22Rv1 (cell line): ENCODE data around the gene EVI5L.

ENCODE experiments used
- ZFX ChIP-seq: fragments of 450-650 bp; IDR thresholded peaks from 2 replicates; pipeline ENCODE4 v1.6.1; 2017; ENCODE audit warnings: antibody characterized with exemption, borderline replicate concordance
- TF ChIP-seq, protein P1 (sequence below): fragments of 450-650 bp; IDR thresholded peaks from 2 replicates; pipeline ENCODE4 v1.5.1; 2017; ENCODE audit warnings: mild to moderate bottlenecking

DNA sequence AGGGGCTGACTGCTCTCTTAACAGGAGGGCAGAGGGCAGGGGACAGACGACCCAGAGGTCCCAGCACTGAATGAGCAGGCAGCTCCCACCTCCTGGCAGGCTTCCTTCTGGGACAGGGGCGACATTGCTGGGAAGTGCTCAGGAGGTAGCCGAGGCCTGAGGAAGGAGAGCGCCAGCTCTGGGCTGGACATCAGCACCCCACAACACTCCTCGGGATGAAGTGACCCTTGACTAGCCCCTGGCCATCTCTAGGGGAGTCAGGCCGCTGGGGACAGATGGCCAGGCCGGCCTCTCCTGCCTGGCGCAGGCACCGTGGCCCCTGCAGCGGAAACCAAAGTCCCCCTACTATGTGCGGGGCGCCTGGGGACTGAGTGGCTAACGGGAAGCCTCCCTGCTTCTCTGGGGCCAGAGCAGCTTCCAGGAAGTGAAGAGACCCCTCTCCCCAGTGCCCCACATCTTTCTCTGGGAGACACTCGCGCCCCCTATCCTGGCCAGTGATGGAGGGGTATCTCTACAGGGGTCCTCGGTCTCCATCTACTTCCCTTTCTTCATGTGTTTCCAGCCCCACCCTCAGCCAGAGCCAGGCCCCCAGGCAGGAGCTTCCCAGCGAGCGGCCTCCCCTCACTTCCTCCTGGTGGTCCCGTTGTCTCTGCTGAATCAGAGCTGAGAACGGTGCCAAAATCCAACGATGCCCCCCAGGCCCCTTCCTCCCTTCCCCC lies 34.1 kb downstream of the EVI5L start:
- TF ChIP-seq, protein P1, sequence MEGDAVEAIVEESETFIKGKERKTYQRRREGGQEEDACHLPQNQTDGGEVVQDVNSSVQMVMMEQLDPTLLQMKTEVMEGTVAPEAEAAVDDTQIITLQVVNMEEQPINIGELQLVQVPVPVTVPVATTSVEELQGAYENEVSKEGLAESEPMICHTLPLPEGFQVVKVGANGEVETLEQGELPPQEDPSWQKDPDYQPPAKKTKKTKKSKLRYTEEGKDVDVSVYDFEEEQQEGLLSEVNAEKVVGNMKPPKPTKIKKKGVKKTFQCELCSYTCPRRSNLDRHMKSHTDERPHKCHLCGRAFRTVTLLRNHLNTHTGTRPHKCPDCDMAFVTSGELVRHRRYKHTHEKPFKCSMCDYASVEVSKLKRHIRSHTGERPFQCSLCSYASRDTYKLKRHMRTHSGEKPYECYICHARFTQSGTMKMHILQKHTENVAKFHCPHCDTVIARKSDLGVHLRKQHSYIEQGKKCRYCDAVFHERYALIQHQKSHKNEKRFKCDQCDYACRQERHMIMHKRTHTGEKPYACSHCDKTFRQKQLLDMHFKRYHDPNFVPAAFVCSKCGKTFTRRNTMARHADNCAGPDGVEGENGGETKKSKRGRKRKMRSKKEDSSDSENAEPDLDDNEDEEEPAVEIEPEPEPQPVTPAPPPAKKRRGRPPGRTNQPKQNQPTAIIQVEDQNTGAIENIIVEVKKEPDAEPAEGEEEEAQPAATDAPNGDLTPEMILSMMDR = no peak
- no peak for TF ChIP-seq ZFX
